Mesendoderm (in vitro differentiated cells): ENCODE measurements around the gene ARPC5L.

Experiments
- DNase-seq: peaks from one replicate; pipeline ENCODE4 v3.0.0; 2013
- H2AK5ac ChIP-seq: 2 replicates; pipeline ENCODE4 v1.6.1; 2013; ENCODE audit warnings: low read length, inconsistent platforms
- H2BK120ac ChIP-seq: 2 replicates; pipeline ENCODE4 v1.6.1; 2013; ENCODE audit warnings: low read depth, mild to moderate bottlenecking, low read length, moderate library complexity, mixed read lengths
- H2BK15ac ChIP-seq: replicated peaks from 2 replicates; pipeline ENCODE4 v1.6.1; 2013; ENCODE audit warnings: low read depth, mild to moderate bottlenecking, moderate library complexity
- H2BK5ac ChIP-seq: 2 replicates; pipeline ENCODE4 v1.6.1; 2013; ENCODE audit warnings: low read length, inconsistent platforms
- H3K18ac ChIP-seq: 2 replicates; pipeline ENCODE4 v1.6.1; 2013; ENCODE audit warnings: mild to moderate bottlenecking, low read length, mixed read lengths
- H3K23ac ChIP-seq: one replicate; pipeline ENCODE4 v1.6.1; 2013; ENCODE audit warnings: low read length
- H3K27ac ChIP-seq: 2 replicates; pipeline ENCODE4 v1.5.1; 2013; ENCODE audit warnings: low read depth, mild to moderate bottlenecking, inconsistent platforms, low read length, moderate library complexity
- H3K27me3 ChIP-seq: 2 replicates; pipeline ENCODE4 v1.6.1; 2013; ENCODE audit warnings: low read length, control low read depth, mild to moderate bottlenecking, inconsistent platforms; ENCODE audit not compliant: insufficient read depth, poor library complexity
- H3K36me3 ChIP-seq: 2 replicates; pipeline ENCODE4 v1.6.1; 2013; ENCODE audit warnings: low read length, inconsistent platforms; ENCODE audit not compliant: control insufficient read depth, insufficient read depth
- H3K4ac ChIP-seq: one replicate; pipeline ENCODE4 v1.6.1; 2013; ENCODE audit warnings: low read depth, mild to moderate bottlenecking, low read length, moderate library complexity
- H3K4me1 ChIP-seq: 2 replicates; pipeline ENCODE4 v1.6.1; 2013; ENCODE audit warnings: low read depth, low read length, inconsistent platforms; ENCODE audit not compliant: control insufficient read depth
- H3K4me2 ChIP-seq: 2 replicates; pipeline ENCODE4 v1.6.1; 2013; ENCODE audit warnings: low read length
- H3K4me3 ChIP-seq: 2 replicates; pipeline ENCODE4 v1.5.1; 2013; ENCODE audit warnings: mild to moderate bottlenecking, low read length
- H3K56ac ChIP-seq: one replicate; pipeline ENCODE4 v1.6.1; 2013; ENCODE audit warnings: low read length
- H3K79me1 ChIP-seq: 2 replicates; pipeline ENCODE4 v1.6.1; 2013; ENCODE audit warnings: low read length, inconsistent platforms
- H3K79me2 ChIP-seq: 2 replicates; pipeline ENCODE4 v1.6.1; 2013; ENCODE audit warnings: mild to moderate bottlenecking, low read length; ENCODE audit not compliant: control insufficient read depth, insufficient read depth
- H3K9ac ChIP-seq: 2 replicates; pipeline ENCODE4 v1.6.1; 2013; ENCODE audit warnings: low read length, inconsistent platforms
- H4K5ac ChIP-seq: one replicate; pipeline ENCODE4 v1.6.1; 2013; ENCODE audit warnings: low read length
- H4K8ac ChIP-seq: one replicate; pipeline ENCODE4 v1.6.1; 2013; ENCODE audit warnings: low read depth, mild to moderate bottlenecking, control low read depth, low read length, moderate library complexity
- WGBS: extraction: QIAGEN DNeasy Blood & Tissue Kit; methylation state at CpG from one replicate; pipeline ENCODE4 v1.1.7; 2013; ENCODE audit warnings: low lambda C conversion rate, missing lambda C conversion rate; ENCODE audit not compliant: insufficient coverage; ENCODE audit errors: extremely low coverage; 5-methylcytosine and 5-hydroxymethylcytosine counted together

The ARPC5L gene

DNA sequence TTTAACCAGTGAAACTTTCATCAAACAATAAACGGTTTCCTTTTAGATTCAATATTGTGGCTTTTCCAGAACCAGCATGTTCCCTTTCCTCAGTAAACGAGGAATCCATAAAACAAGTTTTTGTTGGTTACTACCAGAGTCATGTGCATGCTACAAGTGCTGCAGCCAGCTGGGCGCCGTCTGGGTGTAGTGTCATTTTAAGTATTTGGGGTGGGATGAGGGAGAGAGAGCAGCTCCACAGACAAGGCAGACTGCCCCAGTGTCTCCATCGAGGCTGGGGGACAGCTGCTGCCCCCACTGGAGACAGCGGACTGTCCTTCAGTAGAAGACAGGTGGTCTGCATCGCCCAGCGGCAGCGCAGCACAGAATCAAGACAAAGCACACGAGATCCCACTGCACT is 17.3 kb downstream of the ARPC5L start:
- Histone ChIP-seq H3K23ac (no peak overlapping the region), H3K27me3 (no peaks in the 10 kb centered on the region), H3K4me1 (peaks cover 2% of the 10 kb centered on the region), H3K27ac (no peak overlapping the region), H2AK5ac (no peak overlapping the region), H3K56ac (no peak overlapping the region), H4K5ac (no peak overlapping the region), H2BK120ac (no peak overlapping the region), H3K79me1 (peaks cover 7% of the 10 kb centered on the region), H3K4me2 (no peak overlapping the region), H3K79me2 (peaks cover 6% of the 10 kb centered on the region), H2BK5ac (no peak overlapping the region), H3K4me3 (no peak overlapping the region), H4K8ac (no peak overlapping the region), H3K4ac (no peak overlapping the region), H2BK15ac (no peak overlapping the region), H3K36me3 (peaks cover 12% of the 10 kb centered on the region), H3K18ac (no peak overlapping the region), H3K9ac (no peak overlapping the region)
- WGBS: no CpG with 5 or more reads among the region's 10 CpGs
- no peak for DNase-seq

GRCh38 chr9:124880501-124880900 is 18.6 kb downstream of the ARPC5L start:
- H3K27me3 ChIP-seq: no peaks in the 10 kb centered on the region
- no peak overlapping the region for H2BK5ac ChIP-seq
- no peak overlapping the region for H3K4me2 ChIP-seq
- H2AK5ac ChIP-seq: no peak overlapping the region
- no peak overlapping the region for H2BK15ac ChIP-seq
- H3K9ac ChIP-seq: no peak overlapping the region
- H3K27ac ChIP-seq: no peak overlapping the region
- peaks cover 3% of the 10 kb centered on the region for H3K79me1 ChIP-seq
- no CpG with 5 or more reads among the region's 9 CpGs for WGBS
- H3K4ac ChIP-seq: no peak overlapping the region
- peaks cover 3% of the 10 kb centered on the region for H3K79me2 ChIP-seq
- no peak overlapping the region for H3K56ac ChIP-seq
- no peak overlapping the region for H3K23ac ChIP-seq
- no peak overlapping the region for H3K18ac ChIP-seq
- H3K4me1 ChIP-seq: peaks cover 2% of the 10 kb centered on the region
- no peak overlapping the region for H4K5ac ChIP-seq
- DNase-seq: peak; percentile 50
- no peak overlapping the region for H2BK120ac ChIP-seq
- H4K8ac ChIP-seq: no peak overlapping the region
- H3K4me3 ChIP-seq: no peak overlapping the region
- H3K36me3 ChIP-seq: peaks cover 5% of the 10 kb centered on the region

DNA sequence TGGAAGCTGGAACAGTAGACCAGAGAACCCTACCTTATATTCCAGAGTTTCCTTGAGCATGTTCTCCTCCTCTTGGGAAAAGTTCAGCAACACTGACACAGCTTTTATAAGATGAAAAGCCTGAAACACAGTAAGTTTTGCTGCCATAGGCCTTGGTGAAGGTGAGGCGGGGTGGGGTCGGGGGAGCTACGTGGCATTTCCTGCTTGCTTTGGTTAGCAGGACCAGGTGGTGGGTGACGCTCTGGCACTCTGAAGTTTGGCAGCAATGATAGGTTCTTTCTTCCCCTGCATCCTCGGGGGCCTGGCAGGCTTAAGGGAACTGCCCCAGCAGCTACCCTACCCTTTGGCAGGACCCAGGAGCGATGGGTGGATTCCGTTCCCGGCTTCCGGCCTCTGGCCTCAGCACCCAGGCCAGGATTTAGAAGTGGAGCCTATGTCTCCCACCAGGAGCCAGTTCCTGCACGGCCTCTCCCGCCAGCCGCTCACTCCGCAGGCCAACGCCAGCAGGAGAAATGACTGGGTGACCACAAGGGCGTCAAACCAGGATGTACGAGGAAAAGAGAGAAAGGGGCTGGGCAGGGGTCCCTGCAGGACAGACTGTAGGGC is 19.3 kb downstream of the ARPC5L start:
- no peak overlapping the region for H3K4ac ChIP-seq
- no peak overlapping the region for H3K27ac ChIP-seq
- H3K4me3 ChIP-seq: no peak overlapping the region
- H3K79me1 ChIP-seq: peaks cover 2% of the 10 kb centered on the region
- no CpG with 5 or more reads among the region's 16 CpGs for WGBS
- H3K79me2 ChIP-seq: no peaks in the 10 kb centered on the region
- no peak overlapping the region for H3K56ac ChIP-seq
- no peak overlapping the region for H3K9ac ChIP-seq
- H3K27me3 ChIP-seq: no peaks in the 10 kb centered on the region
- no peak overlapping the region for H3K18ac ChIP-seq
- no peak overlapping the region for H4K5ac ChIP-seq
- no peak overlapping the region for H2BK5ac ChIP-seq
- H3K4me2 ChIP-seq: no peak overlapping the region
- H3K4me1 ChIP-seq: peaks cover 2% of the 10 kb centered on the region
- peaks cover 4% of the 10 kb centered on the region for H3K36me3 ChIP-seq
- H2BK15ac ChIP-seq: no peak overlapping the region
- H2AK5ac ChIP-seq: no peak overlapping the region
- DNase-seq: no peak
- H4K8ac ChIP-seq: no peak overlapping the region
- no peak overlapping the region for H2BK120ac ChIP-seq
- no peak overlapping the region for H3K23ac ChIP-seq

GRCh38 chr9:124882231-124882630 is 20.3 kb downstream of the ARPC5L start:
- Histone ChIP-seq H3K4me1 (peaks cover 2% of the 10 kb centered on the region), H2BK5ac (no peak overlapping the region), H3K4me2 (no peak overlapping the region), H3K4me3 (no peak overlapping the region), H2AK5ac (no peak overlapping the region), H3K18ac (no peak overlapping the region), H2BK15ac (no peak overlapping the region), H3K79me1 (peaks cover 2% of the 10 kb centered on the region), H3K23ac (no peak overlapping the region), H4K5ac (no peak overlapping the region), H2BK120ac (no peak overlapping the region), H3K56ac (no peak overlapping the region), H3K4ac (no peak overlapping the region), H4K8ac (no peak overlapping the region), H3K9ac (no peak overlapping the region), H3K27me3 (no peaks in the 10 kb centered on the region), H3K36me3 (peaks cover 2% of the 10 kb centered on the region), H3K27ac (no peak overlapping the region), H3K79me2 (no peaks in the 10 kb centered on the region)
- WGBS: no CpG with 5 or more reads among the region's 13 CpGs
- no peak for DNase-seq

- Histone ChIP-seq H3K4me2 (no peak overlapping the region), H3K79me2 (no peaks in the 10 kb centered on the region), H4K8ac (no peak overlapping the region), H4K5ac (no peak overlapping the region), H3K4ac (no peak overlapping the region), H3K4me1 (peaks cover 2% of the 10 kb centered on the region), H3K56ac (no peak overlapping the region), H3K79me1 (no peaks in the 10 kb centered on the region), H3K36me3 (no peaks in the 10 kb centered on the region), H2AK5ac (no peak overlapping the region), H3K9ac (no peak overlapping the region), H3K4me3 (no peak overlapping the region), H3K18ac (no peak overlapping the region), H3K27ac (no peak overlapping the region), H3K27me3 (no peaks in the 10 kb centered on the region), H2BK15ac (no peak overlapping the region), H2BK120ac (no peak overlapping the region), H3K23ac (no peak overlapping the region), H2BK5ac (no peak overlapping the region)
- DNase-seq: no peak
- WGBS: no CpG with 5 or more reads among the region's 4 CpGs
Measured at GRCh38 chr9:124884376-124884775, 22.4 kb downstream of the ARPC5L start.

DNA sequence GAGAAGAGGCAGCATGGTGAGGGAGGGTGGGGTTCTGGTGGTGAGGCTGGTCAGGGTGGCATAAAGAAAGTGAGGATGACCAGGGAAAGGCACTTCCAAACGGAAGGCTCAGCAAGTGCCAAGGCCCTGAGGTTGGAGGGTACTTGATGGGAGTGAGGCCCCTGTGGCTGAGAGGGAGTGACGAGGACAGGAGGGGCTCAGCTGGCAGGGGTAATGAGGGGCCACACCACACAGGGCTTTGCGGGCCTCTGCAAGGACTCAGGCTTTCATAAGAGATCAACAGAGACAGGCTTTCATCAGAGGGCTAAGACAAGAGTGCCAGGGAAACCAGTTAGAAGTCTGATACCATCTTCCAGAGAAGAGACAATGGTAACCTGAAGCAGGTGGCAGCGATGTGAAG is 23.6 kb downstream of the ARPC5L start:
- no peak for DNase-seq
- Histone ChIP-seq H3K4ac (no peak overlapping the region), H3K56ac (no peak overlapping the region), H4K5ac (no peak overlapping the region), H3K18ac (no peak overlapping the region), H3K4me2 (no peak overlapping the region), H3K4me1 (peaks cover 2% of the 10 kb centered on the region), H4K8ac (no peak overlapping the region), H3K27me3 (no peaks in the 10 kb centered on the region), H2BK120ac (no peak overlapping the region), H2BK5ac (no peak overlapping the region), H3K23ac (no peak overlapping the region), H3K36me3 (no peaks in the 10 kb centered on the region), H3K9ac (no peak overlapping the region), H2AK5ac (no peak overlapping the region), H2BK15ac (no peak overlapping the region), H3K79me1 (no peaks in the 10 kb centered on the region), H3K79me2 (no peaks in the 10 kb centered on the region), H3K4me3 (no peak overlapping the region), H3K27ac (no peak overlapping the region)
- no CpG with 5 or more reads among the region's 4 CpGs for WGBS
